ENCODE data around the gene TBL3. TPM values are rescaled to one million over a fixed set of nuclear protein-coding genes. Genes with fewer than 3 reads are reported as not detected.
"Not testable (repeated sequence)": the region's sequence is repeated elsewhere in the genome, so short reads cannot be mapped to it uniquely, and the experiment has no call there.

Gene TBL3
- total RNA-seq, result 31.5 TPM

DNA sequence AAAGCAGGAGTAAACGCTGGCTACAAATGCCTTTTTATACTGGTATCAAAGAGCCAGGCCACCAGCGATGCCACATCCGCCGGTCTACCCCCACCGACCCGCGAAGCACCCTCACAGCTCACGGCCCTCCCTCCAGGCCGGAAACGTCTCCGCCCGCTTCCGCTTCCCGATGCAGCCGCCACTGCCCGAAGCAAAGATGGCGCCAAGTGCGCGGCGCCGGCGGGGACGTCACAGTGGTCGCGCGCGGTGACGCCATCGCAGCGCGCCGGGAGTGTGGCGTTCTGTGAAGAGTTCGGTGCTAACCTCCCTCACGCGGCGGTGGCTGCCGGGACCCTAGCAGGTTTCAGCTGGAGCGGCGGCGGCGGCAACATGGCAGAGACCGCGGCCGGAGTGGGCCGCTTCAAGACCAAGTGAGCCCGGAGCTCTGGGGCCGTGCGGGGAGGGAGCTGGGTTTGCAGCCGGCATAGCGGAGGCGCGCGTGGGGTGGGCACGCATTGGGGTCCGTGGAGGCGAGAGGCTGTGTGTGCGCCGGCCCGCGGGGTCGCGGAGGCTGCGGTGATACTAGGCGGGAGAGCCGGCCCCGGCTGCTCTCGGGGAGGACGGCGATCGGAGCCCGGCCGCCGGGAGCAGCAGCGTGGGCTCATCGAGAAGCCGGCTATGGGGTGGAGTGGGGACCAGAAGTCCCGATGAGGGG lies at the start of gene TBL3:
TBL3 (plus strand) TSS at position 258 of the 694 bp plus-strand sequence; CDS start at position 370, 112 bp downstream.
- ATAC-seq, result peak; percentile 84

DNA sequence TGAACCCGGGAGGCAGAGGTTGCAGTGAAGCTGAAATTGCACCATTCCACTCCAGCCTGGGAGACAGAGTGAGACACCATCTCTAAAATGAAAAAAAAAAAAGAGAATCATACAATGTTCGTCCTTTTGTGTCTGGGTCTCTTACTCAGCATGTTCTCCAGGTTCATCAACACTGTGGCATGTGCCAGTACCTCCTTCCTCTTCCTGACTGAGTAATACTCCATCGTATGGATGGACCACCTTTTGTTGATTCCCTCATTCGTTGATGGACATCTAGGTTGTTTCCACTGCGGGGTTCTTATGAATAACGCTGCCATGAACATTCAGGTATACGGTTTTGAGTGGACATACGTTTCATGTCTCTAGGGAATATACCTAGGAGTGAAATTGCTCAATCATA lies 49.5 kb upstream of the TBL3 start:
- no peak for ATAC-seq

DNA sequence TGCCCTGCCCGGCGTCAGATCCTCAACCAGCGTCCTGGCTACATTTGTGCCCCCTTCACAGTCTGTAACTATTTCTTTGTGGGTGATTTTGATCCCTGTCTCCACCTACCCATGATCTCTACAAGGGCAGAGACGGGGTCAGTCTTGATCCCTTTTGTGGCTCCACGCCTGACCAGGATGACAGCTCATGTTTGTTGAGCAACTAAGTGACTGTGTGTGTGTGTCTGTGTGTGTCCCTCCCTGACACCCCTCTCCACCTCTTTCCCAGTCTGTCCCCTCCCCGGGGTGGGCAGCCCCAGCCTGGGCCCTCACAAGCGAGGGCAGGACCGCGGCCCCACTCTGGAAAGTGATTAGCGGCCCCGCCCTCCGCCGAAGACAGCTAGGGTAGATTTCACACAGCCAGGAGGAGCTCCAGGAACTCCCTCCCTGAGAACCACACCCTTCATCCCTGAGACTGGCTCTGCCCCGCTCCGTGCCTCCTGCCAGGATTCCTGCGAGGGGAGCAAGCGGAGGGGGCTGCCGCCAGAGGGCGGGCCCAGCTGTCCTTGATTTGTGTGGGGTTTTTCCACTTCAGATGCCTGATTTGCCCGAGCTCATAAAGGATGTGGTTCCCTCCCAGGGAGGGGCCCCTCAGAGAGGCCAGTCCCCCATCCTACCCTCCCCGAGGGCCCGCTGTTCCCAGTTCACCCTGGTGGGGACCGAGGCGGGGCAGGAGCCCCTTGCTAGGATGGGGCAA lies 48.4 kb upstream of the TBL3 start:
- ATAC-seq, result peak; percentile 65

DNA sequence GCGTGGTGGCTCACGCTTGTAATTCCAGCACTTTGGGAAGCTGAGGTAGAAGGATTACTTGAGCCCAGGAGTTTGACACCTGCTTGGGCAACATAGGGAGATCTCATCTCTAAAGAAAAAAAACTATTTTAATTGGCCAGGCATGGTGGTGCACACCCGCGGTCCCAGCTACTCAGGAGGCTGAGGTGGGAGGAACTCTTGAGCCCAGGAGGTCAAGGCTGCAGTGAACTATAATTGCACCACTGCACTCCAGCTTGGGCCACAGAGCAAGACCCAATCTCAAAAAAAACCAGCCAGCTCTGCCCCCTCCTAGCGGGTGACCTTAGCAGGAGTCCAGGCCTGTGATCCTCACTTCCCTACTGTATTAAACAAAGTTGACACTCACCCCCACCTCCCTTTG lies 47.8 kb upstream of the TBL3 start:
- no peak for ATAC-seq

DNA sequence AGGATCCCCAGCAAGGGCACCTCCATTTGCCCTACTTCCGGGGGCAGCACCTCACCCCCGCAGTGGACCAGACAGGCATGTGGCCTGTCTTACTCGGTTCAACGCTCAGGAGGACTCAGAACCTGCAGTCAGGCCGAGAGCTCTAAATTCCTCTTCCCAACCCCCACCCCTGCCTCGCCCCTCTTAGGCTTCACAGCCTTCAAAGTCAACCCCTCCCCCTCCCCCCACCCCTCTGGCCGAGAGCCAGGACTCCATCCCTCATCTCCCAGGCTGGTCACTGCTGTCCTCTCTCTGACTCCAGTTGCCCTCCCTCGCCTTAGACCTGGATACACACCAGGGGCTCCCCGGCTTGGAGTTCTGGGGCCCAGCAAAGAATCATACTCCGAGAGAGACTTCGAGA lies 45.6 kb upstream of the TBL3 start:
- no peak for ATAC-seq

DNA sequence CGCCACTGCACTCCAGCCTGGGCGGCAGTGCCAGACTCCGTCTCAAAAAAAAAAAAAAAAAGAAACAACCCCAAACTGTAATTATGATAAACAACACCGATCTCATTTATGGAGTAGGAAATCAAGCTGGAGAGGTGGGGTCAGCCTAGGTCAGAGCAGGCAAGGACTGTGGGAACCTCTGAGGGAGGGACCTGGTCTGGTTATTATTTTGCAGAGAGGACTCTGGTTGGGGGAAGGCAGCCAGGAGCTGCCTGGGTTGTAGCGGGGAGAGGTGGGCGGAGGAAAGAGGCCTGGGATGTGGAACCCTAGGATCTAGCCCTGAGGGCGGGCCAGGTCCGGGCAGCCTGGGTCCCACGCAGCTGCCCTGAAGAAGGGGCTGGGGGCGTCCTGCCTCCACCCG lies 42.7 kb upstream of the TBL3 start:
- peak; percentile 12 for ATAC-seq

DNA sequence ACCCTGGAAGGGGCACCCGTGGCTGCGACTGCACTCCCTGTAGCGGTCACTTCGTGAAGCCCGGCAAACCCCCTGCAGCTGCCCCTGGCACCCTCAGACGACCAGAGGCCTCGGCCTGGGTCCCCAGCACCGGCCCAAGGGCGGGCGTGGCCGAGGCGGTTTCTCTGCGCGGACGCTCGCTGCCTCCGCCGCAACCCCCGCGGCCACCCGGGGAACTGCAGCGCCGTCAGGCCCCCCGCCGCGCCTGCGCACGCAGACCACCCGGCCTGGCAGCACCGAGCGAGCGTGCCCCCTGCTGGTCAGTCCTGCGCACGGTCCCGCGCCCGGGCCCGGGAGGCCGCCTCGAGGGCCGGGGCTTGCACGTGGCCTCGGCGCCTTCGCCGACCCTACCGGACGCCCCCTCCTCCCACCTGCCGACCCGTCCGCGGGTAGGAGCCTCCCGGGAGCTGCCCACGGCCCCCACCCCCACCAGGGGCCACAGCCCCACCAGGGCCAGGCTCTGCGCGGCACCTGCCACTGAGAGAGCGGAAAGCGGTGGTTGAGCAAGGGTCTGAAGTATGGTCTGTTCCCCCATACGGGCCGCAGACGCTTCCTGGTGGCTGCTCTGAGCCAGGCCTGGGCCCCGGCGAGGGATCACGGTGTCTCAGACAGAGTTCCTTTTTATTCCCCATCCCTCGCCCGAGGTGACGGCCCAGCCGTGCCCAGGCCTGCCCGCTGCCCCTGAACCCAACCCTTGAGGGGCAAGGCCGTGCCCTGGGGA lies 42.1 kb upstream of the TBL3 start:
- ATAC-seq, result peak; percentile 94

DNA sequence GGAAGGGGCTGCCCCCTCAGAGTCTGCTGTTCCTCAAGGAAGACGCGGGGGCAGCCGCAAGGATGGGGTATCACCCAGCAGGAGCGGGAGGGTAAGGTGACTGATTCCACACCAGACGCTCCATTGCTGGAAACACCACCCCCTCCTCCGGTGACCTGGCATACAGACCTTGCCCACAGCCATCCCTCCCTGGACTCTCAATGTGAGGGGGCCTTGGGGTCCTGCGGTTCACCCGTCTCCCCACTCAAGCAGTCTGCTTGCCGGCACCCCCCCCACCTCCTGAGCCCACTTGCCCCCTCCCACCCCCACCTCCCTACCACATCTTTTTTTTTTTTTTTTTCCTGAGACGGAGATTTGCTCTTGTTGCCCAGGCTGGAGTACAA lies 41.5 kb upstream of the TBL3 start:
- ATAC-seq, result no peak

DNA sequence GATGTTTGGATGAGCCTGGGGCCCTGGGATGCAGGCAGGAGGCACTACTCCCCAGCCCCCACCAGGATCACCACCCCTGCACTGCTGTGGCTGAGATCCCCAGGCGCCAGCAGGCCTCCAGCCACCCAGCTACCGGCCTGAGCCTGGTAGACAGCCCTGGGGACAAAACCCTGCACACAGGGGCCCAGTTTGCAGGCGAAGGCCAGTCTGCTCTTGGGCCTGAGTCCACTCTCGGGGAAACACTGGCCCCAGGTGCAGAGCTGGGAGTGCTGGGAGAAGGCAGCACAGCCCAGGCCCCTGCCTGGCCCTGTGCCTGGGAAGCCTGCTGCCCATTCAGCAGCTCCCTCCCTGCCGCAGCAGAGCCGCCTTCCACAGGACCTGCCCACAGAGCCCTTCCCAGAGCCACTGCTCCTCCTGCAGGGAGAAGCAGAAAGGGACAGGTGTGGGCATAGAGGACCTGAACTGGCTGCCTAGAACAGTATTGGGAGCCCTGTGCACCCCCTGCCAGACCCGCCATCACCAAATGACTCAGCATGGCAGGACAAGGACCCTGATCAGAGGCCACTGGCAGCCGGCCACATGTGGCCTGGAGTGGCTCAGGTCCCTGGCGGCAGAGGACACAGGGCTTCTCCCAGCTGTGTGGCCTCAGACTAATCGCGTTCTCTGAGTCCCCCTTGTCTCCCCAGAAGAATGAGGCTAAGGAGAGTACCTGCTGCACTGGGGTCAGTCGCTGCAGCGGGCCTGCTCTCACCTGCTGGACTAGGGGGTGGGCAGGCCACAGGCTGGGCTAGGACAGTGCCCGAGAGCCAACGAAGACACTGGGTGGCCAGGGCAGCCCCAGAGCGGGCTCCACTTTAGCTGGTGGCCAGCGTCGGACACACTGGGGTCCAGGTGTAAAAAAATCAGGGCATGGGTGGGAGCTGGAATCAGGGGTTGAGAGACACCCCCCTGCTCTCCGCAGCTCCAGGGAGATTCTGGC lies 39.5 kb upstream of the TBL3 start:
- ATAC-seq, result peak; percentile 11

DNA sequence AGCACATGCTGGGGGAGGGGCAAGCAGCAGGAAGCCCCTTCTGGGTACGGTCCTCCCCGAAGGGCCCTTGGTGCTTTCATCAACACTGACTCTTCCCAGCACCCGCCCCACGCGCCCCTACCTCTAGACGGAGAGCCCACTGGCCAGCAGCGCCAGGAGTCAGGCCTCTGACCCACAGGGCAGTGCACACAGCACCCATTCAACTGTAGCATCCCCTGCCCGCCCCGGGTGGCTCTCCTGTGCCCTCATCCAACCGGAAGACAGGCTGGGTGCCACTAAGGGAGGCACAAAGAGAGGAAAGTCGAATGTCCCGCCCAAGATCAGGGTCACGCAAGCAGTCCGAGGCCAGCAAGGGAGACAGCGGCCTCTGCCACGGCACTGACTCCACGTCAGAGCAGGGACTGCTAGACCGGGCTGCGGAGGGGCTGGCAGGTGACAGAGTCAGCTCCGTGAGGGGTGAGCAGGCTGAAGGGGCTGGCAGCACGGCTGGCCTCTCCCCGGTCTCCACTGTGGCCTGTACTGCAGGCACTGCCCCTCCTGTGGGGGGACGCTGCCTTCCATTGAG lies 38.7 kb upstream of the TBL3 start:
- no peak for ATAC-seq

DNA sequence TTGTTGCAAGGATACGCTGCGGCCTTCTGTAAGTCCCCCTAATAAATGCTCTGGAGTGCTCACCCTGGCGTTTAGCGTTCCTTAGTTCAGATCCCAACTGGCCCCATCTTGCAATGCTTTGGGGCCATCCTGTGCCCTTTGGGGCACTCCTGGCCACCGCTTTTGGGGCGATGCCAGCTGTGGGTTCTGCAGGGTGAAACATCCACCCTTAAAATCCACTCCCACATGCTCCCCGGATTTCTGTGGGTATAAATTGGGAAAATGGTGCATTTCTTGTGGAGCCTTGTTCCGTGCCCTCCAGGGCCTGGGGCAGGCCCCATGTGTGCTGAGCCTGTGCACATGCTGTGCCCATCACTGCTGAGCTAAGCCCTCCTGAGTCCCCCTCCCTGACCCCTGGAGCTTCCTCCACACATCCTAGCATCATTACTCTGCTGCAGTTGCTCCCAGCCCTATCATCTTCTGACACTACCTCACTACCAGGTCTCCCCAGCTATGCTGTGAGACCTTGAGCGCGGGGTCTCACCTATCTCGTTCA lies 34.8 kb upstream of the TBL3 start:
- no peak for ATAC-seq

DNA sequence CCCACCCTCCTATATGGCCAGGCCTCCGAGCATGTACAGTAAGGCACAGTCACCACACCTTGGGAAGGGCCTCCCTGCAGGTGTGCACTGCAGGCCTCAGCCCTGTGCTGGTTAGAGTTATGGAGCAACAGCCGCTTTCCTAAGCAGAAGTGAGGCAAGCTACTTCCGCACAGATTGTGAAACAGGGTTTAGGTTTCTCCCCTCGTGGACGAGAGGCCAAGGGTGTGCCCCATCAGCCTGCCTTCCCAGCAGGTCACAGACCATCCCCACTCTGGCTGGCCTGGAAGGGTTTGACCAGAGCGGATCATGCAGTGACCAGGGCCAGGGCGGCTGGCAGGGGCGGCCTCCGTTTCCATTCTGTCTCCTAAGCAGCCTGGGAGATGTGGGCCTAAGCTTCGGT lies 33.5 kb upstream of the TBL3 start:
- peak; percentile 34 for ATAC-seq

DNA sequence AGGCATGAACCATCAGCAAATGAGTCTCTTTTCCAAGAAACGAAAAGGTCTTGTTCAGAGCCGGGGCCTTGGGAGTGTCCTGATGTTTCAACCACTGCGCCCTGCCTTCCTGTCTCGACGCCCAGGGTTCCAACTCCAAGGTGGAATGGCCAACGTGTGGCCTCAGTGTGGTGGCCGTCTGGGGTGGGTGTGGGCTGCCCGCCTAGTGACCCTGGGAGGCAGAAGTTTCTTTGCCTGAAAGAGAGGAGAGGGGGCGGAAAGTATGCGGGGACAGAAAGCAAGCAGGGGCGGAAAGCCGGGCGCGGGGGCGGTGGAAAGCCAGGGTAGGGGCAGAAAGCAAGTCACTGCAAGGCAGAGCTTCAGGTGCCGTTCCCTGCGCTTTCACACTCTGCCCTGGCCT lies 32.9 kb upstream of the TBL3 start:
- no peak for ATAC-seq

DNA sequence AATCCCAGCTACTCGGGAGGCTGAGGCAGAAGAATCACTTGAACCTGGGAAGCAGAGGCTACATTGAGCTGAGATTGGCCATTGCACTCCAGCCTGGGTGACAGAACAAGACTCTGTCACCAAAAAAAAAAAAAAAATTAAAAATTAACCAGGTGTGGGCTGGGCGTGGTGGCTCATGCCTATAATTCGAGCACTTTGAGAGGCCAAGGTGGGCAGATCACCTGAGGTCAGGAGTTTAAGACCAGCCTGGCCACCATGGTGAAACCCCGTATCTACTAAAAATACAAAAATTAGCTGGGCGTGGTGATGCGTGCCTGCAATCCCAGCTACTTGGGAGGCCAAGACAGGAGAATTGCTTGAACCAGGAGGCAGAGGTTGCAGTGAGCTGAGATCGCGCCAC lies 32.0 kb upstream of the TBL3 start:
- ATAC-seq, result not testable (repeated sequence)

DNA sequence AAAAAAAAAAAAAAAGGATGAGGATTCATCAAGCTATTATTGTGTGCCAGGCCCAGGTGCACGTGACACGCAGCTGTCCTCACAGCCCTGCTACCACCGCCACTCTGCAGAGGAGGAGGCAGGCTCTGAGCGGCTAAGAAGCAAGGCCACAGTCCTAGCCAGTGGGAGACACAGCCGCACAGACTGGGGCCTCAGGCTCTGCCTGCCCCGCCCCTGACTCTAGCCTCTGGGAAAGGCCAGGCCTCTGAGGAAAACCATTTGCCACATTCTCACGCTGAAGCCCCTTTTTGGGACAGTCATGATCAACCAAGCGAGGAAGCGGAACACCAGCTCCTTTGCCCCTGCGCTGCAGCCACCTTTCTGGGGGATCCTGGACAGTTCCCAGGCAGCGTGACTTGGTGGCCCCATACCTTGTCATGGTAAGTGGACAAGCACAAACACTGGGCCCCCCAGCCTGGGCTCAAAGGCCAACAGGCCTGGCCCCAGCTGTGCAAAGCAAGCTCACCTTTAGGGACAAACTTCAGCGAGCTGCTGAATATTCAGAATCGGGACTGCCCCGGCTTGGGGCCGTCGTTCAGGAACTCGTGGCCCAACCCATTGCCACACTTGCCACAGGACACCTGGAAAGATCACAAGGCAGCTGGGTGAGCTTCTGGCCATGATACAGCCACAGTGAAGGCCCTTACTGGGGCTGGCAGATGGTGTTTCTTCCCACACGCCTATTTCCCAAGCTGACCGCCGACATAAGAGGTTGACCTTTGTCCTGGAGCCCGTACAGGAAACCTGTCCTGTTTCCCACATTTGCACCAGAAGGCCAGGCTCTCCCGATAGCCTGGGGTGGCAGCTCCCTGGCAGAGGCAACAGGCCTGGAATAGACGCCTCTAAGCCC lies 31.3 kb upstream of the TBL3 start:
- no peak for ATAC-seq

DNA sequence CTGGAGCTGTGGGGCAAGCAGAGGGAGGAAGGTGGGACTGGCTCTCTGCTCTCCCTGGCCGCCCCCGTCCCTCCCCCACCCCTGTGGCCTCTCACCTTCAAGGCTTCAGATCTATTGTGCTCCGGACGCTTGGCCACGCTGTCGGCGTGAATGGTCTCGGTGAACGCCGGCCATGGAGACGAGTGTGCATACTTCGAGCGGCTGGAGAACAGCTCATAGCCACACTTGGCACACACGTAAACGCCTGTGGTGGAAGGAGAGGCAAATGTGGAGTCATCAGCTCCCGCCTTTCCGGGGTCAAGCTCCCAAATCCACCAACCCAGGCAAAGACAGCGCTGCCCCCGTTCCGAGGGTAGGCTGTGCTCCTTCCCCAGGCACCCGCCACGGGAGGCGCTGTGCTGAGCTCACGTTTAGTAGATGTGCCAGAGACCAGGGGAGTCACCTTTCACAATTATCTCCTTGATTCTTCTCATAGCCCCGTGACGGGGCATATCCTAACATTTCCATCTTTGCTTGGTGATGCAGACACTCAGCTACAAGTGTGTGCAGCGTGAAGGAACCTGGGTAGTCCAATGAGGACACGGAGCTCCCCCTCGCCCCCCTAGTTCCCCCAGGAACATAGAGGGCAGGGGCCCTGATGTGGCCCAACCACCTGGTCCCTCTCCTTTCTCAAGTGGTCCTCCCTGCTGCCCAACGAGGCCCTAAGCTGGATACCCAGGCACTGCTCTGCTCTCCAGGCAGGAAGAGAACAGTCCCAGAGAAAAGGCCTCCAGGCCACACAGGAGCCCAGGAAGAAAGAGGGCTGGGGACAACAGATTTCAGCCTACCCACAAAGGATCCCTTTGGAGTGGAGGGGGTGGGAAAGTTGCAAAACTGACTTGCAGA lies 30.4 kb upstream of the TBL3 start:
- no peak for ATAC-seq

DNA sequence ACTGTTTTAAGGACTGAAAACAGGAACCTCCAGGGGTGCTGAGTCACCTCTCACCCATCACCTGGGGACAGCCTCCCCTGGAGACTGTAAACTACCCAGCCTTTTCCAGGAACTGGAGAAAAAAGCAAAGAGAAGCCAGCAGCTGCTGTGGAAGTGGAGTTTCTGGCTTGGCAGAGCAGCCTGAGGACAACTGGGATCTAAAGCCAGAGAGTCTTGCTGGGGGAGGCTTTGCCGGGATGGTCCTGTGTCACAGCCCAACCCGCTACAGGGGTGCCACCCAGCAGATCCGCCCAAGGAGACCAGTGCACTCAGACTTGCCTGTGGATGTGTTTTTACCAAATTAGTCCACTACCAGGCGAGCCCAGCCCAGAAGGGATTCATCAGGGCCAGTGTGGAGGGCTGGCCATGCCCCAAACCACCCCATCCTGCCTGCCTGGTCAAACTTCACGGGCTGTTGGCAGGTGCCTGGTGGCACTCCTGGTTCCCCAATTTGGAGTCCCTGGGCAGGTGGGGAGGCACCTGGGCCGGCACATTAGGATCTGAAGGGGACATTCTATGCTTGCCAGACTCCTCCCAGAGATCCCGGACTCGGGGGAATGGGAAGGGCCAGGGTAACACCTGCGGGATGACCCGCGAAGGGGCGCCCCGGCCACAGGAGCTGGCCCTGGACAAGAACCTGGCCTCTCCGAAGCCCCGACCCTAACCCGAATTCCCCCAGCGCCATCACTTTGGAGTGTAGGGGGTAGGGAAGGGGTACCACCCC lies 29.6 kb upstream of the TBL3 start:
- peak; percentile 47 for ATAC-seq

DNA sequence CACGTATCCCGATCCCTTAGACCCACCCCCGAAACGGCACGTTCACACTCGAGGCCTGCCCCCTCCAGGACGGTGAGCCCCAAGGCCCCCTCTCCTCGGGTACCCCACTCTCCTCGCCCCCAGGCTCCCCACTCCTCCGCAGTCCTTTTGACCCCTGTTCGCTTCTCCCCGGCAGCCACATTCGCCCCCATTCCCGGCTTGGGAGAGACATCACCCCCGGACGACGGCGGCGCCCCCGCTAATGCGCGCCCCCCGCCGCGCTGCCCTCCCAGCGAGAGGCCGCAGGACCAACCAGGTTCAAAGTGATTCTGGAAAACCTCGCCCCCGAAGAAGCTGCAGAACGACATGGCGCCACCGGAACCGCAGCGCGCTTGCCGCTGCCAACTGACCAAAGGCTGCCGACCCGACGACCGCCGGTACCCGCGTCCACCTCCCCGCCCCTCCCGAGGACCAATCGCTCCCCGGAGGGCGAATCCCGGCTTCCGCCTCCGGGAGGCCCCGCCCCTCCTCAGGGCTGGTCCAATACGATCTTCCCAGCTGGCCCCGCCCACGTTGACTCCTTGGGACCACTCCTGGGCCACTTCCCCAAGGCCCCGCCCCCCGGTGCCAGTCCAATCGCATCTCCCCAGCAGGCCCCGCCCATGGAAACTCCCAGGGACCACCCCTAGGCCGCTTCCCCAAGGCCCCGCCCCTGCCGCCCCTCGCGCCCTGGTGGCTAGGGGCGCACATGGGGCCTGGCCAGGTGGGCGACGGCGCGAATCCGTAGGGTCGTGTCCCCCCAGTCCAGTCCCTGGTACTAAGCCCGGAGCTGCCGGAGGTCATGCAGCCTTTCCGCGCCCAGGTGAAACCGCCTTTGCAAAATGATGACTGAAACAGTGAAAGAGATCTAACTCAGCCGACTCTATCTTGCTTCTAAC lies 28.8 kb upstream of the TBL3 start, which contains the start of gene MSRB1:
MSRB1 (minus strand) TSS at position 390 of the 917 bp plus-strand sequence; CDS start at position 347, 43 bp downstream.
- ATAC-seq, result peak; percentile 90

Measured in esophagus mucosa (tissue), 1 donor.